Measurements from ENCODE around the gene GJD3. TPM values are rescaled to one million over a fixed set of nuclear protein-coding genes. Genes with fewer than 3 reads are reported as not detected.
"Not testable (repeated sequence)": the region's sequence is repeated elsewhere in the genome, so short reads cannot be mapped to it uniquely, and the experiment has no call there.

The GJD3 gene
- total RNA-seq, 1 donor from 2014 or later: not detected

DNA sequence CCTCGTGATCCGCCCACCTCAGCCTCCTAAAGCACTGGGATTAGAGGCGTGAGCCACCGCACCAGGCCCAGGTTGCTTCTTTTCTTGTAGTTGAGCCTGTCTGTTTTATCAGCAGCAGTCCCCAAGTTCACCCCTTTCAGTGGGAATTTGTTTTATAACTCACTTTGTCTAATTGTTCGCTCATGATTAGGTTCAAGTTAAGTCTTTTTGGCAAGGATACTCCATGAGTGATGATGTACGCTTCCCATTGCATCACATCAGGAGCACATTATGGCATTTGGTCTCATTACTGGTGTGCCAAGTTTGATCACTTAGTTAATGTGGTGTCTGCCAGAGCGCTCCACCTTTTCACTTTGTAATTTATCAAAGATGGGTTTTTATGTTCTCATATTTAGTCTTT is 14.4 kb upstream of the GJD3 start:
- Mint-ChIP-seq H3K36me3 (no peaks in the 10 kb centered on the region), H3K4me1 (no peaks in the 10 kb centered on the region), H3K27me3 (ENCODE audit: low read depth) (no peaks in the 10 kb centered on the region), H3K4me3 (no peak overlapping the region), H3K9me3 (no peaks in the 10 kb centered on the region), H3K27ac (no peak overlapping the region)
- TF ChIP-seq, protein P1, sequence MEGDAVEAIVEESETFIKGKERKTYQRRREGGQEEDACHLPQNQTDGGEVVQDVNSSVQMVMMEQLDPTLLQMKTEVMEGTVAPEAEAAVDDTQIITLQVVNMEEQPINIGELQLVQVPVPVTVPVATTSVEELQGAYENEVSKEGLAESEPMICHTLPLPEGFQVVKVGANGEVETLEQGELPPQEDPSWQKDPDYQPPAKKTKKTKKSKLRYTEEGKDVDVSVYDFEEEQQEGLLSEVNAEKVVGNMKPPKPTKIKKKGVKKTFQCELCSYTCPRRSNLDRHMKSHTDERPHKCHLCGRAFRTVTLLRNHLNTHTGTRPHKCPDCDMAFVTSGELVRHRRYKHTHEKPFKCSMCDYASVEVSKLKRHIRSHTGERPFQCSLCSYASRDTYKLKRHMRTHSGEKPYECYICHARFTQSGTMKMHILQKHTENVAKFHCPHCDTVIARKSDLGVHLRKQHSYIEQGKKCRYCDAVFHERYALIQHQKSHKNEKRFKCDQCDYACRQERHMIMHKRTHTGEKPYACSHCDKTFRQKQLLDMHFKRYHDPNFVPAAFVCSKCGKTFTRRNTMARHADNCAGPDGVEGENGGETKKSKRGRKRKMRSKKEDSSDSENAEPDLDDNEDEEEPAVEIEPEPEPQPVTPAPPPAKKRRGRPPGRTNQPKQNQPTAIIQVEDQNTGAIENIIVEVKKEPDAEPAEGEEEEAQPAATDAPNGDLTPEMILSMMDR (IDR thresholded peaks at IDR 0.05; ENCODE audit: unreplicated experiment): no peak
- no peak for DNase-seq (ENCODE audit: low spot score in 2 of 2, unreplicated experiment in 2 of 2)

DNA sequence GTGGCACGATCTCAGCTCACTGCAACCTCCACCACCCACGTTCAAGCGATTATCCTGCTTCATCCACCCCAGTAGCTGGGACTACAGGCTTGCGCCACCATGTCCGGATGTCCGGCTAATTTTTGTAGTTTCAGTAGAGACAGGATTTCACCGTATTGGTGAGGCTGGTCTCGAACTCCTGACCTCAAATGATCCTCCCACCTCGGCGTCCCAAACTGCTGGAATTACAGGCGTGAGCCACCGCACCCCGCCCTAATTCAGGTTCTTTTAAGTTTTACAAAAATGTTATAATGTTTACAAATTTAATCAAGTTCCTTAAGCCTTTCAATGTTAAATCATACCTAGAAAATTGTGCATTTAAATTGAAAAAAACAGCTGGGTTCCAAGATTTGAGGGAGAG is 13.3 kb upstream of the GJD3 start:
- Mint-ChIP-seq H3K36me3 (no peaks in the 10 kb centered on the region), H3K4me1 (no peaks in the 10 kb centered on the region), H3K27ac (no peak overlapping the region), H3K4me3 (no peak overlapping the region), H3K27me3 (ENCODE audit: low read depth) (no peaks in the 10 kb centered on the region), H3K9me3 (peaks cover 6% of the 10 kb centered on the region)
- TF ChIP-seq, protein P1 (IDR thresholded peaks at IDR 0.05; ENCODE audit: unreplicated experiment): no peak
- no peak for DNase-seq (ENCODE audit: low spot score in 2 of 2, unreplicated experiment in 2 of 2)

DNA sequence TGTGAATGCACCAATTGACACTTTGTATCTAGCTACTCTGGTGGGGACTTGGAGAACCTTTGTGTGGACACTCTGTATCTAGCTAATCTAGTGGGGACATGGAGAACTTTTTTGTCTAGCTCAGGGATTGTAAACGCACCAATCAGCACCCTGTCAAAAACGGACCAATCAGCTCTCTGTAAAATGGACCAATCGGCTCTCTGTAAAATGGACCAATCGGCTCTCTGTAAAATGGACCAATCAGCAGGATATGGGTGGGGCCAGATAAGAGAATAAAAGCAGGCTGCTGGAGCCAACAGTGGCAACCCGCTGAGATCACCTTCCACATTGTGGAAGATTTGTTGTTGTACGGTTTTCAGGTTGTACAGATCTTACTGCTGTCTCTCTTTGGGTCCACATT is 12.0 kb upstream of the GJD3 start:
- not testable (repeated sequence) for H3K4me3 Mint-ChIP-seq; H3K4me1 Mint-ChIP-seq; DNase-seq (ENCODE audit: low spot score in 2 of 2, unreplicated experiment in 2 of 2); H3K27ac Mint-ChIP-seq; H3K36me3 Mint-ChIP-seq; H3K27me3 Mint-ChIP-seq (ENCODE audit: low read depth); H3K9me3 Mint-ChIP-seq

DNA sequence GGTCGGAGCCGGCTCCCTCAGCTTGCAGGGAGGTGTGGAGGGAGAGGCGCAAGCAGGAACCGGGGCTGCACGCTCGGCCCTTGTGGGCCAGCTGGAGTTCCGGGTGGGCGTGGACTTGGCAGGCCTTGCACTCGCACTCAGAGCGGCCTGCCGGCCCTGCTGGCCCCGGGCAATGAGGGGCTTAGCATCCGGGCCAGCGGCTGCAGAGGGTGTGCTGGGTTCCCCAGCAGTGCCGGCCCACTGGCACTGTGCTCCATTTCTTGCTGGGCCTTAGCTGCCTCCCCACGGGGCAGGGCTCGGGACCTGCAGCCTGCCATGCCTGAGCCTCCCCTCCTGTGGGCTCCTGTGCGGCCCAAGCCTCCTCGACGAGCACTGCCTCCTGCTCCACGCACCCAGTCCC is 11.2 kb upstream of the GJD3 start:
- not testable (repeated sequence) for H3K4me3 Mint-ChIP-seq; H3K9me3 Mint-ChIP-seq; H3K27ac Mint-ChIP-seq; H3K27me3 Mint-ChIP-seq (ENCODE audit: low read depth); H3K4me1 Mint-ChIP-seq; H3K36me3 Mint-ChIP-seq; DNase-seq (ENCODE audit: low spot score in 2 of 2, unreplicated experiment in 2 of 2)

DNA sequence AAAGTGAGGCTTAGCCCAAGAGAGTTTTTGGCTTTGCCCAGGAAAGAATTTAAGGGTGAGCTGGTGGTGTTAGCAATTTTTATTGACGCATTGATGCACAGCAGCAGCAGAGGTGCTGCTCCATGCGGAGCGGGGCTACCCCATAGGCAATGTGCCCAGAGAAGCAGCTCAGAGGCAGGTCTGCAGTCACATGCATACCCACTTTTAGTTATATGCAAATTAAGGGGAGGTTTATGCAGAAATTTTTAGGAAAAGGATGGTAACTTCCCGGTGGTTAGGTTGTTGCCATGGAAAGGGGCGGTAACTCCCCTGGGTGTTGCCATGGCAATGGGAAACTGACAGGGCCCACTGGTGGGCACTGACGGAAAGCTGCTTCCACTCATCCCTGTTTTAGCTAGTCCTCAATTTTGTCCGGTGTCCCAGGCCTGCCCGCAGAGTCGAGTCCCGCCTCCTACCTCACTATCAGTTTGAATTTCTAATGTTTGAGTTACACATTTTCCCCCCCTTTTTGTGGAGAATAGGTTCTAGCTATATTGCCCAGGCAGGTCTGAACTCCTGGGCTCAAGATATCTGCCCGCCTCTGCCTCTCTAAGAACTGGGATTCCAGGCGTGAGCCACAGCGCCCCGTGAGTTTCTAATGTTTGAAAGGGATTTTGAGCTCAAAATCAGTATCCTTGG is 10.4 kb upstream of the GJD3 start:
- no peak for DNase-seq (ENCODE audit: low spot score in 2 of 2, unreplicated experiment in 2 of 2)
- no peak overlapping the region for H3K27ac Mint-ChIP-seq

DNA sequence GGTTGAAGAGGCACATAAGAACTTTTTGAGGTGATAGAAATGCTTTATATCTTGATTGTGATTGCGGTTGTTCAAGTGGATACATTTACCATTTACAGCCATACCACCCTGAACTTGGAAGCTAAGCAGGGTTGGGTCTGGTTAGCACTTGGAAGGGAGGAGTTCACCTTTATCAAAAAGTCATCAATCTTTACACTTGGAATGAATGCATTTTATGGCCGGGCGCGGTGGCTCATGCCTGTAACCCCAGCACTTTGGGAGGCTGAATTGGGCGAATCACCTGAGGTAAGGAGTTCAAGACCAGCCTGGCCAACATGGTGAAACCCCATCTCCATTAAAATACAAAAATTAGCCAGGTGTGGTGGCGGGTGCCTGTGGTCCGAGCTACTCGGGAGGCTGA is 9.5 kb upstream of the GJD3 start:
- Mint-ChIP-seq H3K27me3 (ENCODE audit: low read depth) (no peaks in the 10 kb centered on the region), H3K9me3 (peaks cover 6% of the 10 kb centered on the region), H3K36me3 (no peaks in the 10 kb centered on the region), H3K4me3 (no peak overlapping the region), H3K27ac (no peak overlapping the region), H3K4me1 (no peaks in the 10 kb centered on the region)
- TF ChIP-seq, protein P1 (IDR thresholded peaks at IDR 0.05; ENCODE audit: unreplicated experiment): no peak
- no peak for DNase-seq (ENCODE audit: low spot score in 2 of 2, unreplicated experiment in 2 of 2)

More for the DNA sequence above, 10.4 kb upstream of the GJD3 start:
- Mint-ChIP-seq H3K4me1 (no peaks in the 10 kb centered on the region), H3K9me3 (peaks cover 6% of the 10 kb centered on the region), H3K4me3 (no peak overlapping the region), H3K27me3 (ENCODE audit: low read depth) (no peaks in the 10 kb centered on the region), H3K36me3 (no peaks in the 10 kb centered on the region)
- TF ChIP-seq, protein P1 (IDR thresholded peaks at IDR 0.05; ENCODE audit: unreplicated experiment): no peak

DNA sequence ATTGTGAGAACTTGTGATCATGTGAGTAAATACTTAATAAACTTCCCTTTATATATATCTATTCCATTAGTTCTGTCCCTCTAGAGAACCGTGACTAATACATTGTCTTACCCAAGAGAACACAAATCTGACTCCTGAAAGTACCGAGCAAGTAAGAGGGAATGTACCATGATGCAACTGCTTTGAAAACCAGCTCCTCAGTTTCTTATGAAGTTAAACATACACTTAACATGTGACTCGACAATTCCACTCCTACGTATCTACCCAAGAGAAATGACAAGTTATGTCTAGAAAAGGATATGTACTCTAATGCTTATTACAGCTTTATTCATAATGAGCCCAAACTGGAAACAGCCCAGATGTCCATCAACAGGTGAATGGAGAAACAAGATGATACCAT is 8.8 kb upstream of the GJD3 start:
- Mint-ChIP-seq H3K27ac (no peak overlapping the region), H3K4me1 (no peaks in the 10 kb centered on the region), H3K27me3 (ENCODE audit: low read depth) (no peaks in the 10 kb centered on the region), H3K36me3 (no peaks in the 10 kb centered on the region), H3K4me3 (no peak overlapping the region), H3K9me3 (peaks cover 6% of the 10 kb centered on the region)
- no peak for DNase-seq (ENCODE audit: low spot score in 2 of 2, unreplicated experiment in 2 of 2)
- TF ChIP-seq, protein P1 (IDR thresholded peaks at IDR 0.05; ENCODE audit: unreplicated experiment): no peak

DNA sequence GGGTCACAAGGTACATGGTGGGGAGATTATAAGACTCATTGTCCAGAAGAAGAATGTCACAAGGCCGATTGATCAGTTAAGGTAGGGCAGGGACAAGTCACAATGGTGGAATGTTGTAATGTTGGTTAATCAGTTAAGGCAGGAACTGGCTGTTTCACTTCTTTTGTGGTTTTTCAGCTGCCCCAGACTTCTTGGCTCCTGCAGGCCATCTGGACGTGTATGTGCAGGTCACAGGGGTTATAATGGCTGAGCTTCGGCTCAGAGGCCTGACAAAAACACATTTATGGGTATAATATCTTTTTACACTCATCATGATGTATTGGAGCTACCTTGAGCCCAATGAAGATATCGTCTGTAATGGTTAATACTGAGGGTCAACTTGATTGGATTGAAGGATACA is 8.1 kb upstream of the GJD3 start:
- not testable (repeated sequence) for H3K4me1 Mint-ChIP-seq; H3K27me3 Mint-ChIP-seq (ENCODE audit: low read depth); H3K36me3 Mint-ChIP-seq; H3K27ac Mint-ChIP-seq; H3K4me3 Mint-ChIP-seq; H3K9me3 Mint-ChIP-seq; DNase-seq (ENCODE audit: low spot score in 2 of 2, unreplicated experiment in 2 of 2)

Measured in mesothelial cell of epicardium (in vitro differentiated cells).